ENCODE measurements around the gene ZNF444. TPM values are rescaled to one million over a fixed set of nuclear protein-coding genes. Genes with fewer than 3 reads are reported as not detected.

ZNF444 gene
- total and polyA plus RNA-seq, 9 of the 15 experiments (the other 6 are each of a cell fraction or from before 2014, with no cell fraction given), result 0.39 to 40.0 (median 6.9) TPM

DNA sequence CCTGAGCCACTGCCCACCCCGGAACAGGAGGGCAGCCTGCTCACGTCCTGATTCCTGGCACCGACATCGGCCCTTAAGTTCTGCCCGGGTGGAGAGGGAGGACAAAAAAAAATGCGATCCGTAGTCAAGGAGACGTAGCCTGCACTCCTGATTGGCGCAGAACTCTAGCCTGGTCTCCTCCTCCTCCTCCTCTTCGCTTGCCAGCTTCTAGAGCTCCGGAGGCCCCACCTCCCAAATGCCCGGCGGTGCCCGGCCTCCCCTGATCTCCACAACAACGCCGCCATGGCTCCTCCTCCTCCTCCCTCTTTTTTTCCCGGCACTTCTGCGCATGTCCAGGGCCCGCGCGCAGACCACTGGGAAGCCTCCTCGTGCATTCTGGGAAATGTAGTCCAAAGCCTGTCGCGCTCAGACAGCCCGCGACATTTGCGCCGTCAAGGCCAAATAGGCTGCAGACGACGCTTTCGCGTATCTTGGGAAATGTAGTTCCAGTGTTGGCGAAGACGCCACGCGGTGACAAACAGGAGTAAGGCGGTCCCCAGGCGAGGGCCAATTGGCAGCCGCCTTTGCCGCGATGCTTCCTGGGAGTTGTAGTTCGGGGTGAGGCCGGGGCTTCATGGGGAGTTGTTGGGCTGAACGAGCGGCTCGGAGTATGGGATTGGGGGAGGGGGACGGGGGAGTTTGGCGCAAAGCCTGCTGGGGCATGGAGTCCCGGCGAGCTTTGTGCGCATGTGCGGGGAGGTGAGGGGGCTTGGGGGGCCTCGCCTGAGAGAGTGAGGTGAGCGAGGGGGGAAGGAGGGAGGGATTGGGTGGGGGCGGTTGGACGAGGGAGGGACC is at the start of gene ZNF444 (continued):
- TF ChIP-seq ZNF780A (CRISPR knock-in tag; IDR thresholded peaks at IDR 0.05), result no peak
- TF ChIP-seq CXXC5 (CRISPR knock-in tag; IDR thresholded peaks at IDR 0.05), result peak; percentile 78
- TF ChIP-seq SP2 (IDR thresholded peaks at IDR 0.05; ENCODE audit: extremely low read depth, low read depth, low read length, poor library complexity, severe bottlenecking), result no peak
- TF ChIP-seq, protein P1, sequence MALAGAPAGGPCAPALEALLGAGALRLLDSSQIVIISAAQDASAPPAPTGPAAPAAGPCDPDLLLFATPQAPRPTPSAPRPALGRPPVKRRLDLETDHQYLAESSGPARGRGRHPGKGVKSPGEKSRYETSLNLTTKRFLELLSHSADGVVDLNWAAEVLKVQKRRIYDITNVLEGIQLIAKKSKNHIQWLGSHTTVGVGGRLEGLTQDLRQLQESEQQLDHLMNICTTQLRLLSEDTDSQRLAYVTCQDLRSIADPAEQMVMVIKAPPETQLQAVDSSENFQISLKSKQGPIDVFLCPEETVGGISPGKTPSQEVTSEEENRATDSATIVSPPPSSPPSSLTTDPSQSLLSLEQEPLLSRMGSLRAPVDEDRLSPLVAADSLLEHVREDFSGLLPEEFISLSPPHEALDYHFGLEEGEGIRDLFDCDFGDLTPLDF (CRISPR knock-in tag; IDR thresholded peaks at IDR 0.05), result 0 out of 2 replicates have a peak, but pooled peaks have one; percentile 49
- TF ChIP-seq, protein P2, sequence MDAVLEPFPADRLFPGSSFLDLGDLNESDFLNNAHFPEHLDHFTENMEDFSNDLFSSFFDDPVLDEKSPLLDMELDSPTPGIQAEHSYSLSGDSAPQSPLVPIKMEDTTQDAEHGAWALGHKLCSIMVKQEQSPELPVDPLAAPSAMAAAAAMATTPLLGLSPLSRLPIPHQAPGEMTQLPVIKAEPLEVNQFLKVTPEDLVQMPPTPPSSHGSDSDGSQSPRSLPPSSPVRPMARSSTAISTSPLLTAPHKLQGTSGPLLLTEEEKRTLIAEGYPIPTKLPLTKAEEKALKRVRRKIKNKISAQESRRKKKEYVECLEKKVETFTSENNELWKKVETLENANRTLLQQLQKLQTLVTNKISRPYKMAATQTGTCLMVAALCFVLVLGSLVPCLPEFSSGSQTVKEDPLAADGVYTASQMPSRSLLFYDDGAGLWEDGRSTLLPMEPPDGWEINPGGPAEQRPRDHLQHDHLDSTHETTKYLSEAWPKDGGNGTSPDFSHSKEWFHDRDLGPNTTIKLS (IDR thresholded peaks at IDR 0.05; ENCODE audit: borderline replicate concordance, low read depth), result peak; percentile 98
- TF ChIP-seq BRD9 (IDR thresholded peaks at IDR 0.05; ENCODE audit: low read depth, partially characterized antibody), result no peak
- no peak for TF ChIP-seq SMARCB1 (IDR thresholded peaks at IDR 0.05; ENCODE audit: insufficient read length, low read depth)
- TF ChIP-seq DPF2 (IDR thresholded peaks at IDR 0.05), result no peak
- no peak for TF ChIP-seq ZNF57 (CRISPR knock-in tag; IDR thresholded peaks at IDR 0.05)
- TF ChIP-seq FOXJ3 (CRISPR knock-in tag; IDR thresholded peaks at IDR 0.05), result no peak
- TF ChIP-seq, protein P3, sequence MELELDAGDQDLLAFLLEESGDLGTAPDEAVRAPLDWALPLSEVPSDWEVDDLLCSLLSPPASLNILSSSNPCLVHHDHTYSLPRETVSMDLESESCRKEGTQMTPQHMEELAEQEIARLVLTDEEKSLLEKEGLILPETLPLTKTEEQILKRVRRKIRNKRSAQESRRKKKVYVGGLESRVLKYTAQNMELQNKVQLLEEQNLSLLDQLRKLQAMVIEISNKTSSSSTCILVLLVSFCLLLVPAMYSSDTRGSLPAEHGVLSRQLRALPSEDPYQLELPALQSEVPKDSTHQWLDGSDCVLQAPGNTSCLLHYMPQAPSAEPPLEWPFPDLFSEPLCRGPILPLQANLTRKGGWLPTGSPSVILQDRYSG (tag; conservative IDR thresholded peaks at IDR 0.05; ENCODE audit: low read depth), result peak; percentile 80; the same call in 1 of the 2 replicates
- TF ChIP-seq, protein P4, sequence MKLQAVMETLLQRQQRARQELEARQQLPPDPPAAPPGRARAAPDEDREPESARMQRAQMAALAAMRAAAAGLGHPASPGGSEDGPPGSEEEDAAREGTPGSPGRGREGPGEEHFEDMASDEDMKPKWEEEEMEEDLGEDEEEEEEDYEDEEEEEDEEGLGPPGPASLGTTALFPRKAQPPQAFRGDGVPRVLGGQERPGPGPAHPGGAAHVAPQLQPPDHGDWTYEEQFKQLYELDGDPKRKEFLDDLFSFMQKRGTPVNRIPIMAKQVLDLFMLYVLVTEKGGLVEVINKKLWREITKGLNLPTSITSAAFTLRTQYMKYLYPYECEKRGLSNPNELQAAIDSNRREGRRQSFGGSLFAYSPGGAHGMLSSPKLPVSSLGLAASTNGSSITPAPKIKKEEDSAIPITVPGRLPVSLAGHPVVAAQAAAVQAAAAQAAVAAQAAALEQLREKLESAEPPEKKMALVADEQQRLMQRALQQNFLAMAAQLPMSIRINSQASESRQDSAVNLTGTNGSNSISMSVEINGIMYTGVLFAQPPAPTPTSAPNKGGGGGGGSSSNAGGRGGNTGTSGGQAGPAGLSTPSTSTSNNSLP (IDR thresholded peaks at IDR 0.05; ENCODE audit: borderline replicate concordance, low read depth, low read length), result no peak
- TF ChIP-seq POLR2AphosphoS5 (IDR thresholded peaks at IDR 0.05; ENCODE audit: control insufficient read depth, insufficient read depth, low read depth, low read length), result peak; percentile 54
- no peak for TF ChIP-seq DDX20 (tag; IDR thresholded peaks at IDR 0.05; ENCODE audit: low read depth)
- TF ChIP-seq NR2C2 (CRISPR knock-in tag; IDR thresholded peaks at IDR 0.05), result peak; percentile 82
- peak; percentile 92 for TF ChIP-seq NR2C2 (tag; IDR thresholded peaks at IDR 0.05)
- TF ChIP-seq EWSR1 (IDR thresholded peaks at IDR 0.05; ENCODE audit: borderline replicate concordance, low read depth, partially characterized antibody), result no peak
- TF ChIP-seq ZNF311 (CRISPR knock-in tag; IDR thresholded peaks at IDR 0.05), result peak; percentile 48; the same call in 1 of the 2 replicates
- peak; percentile 66; the same call in 1 of the 2 replicates for TF ChIP-seq ERF (CRISPR knock-in tag; IDR thresholded peaks at IDR 0.05)
- no peak for TF ChIP-seq ZNF77 (CRISPR knock-in tag; IDR thresholded peaks at IDR 0.05)
- TF ChIP-seq MCM2 (IDR thresholded peaks at IDR 0.05; ENCODE audit: low read depth), result no peak
- no peak for TF ChIP-seq FOS (IDR thresholded peaks at IDR 0.05; ENCODE audit: extremely low read depth, insufficient read length)
- no peak for TF ChIP-seq ZNF12 (CRISPR knock-in tag; IDR thresholded peaks at IDR 0.05)
- no peak for TF ChIP-seq SNRNP70 (optimal IDR thresholded peaks at IDR 0.05; ENCODE audit: low read depth, low read length)
